Stimulated activated CD4-positive, alpha-beta T cell treated with anti-CD3 and anti-CD28 coated beads, TNF-alpha, amount 100 ng/mL, for 48 hours (primary cell): ENCODE data around the gene TXNDC5.
A peak's percentile ranks its signal among the peaks of the same experiment; 100 is the strongest.

Experiments used
- DNase-seq, 3 donors: peaks; one replicate each; pipeline ENCODE4 v3.0.0-alpha.2; 2020; ENCODE audit warnings: low read depth in 3 of 3

TXNDC5 gene

GRCh38 chr6:7910654-7911344, at the start of gene TXNDC5:
Gene TXNDC5, minus strand, starts transcription at chr6:7910788. Its CDS starts 12 bp downstream, at chr6:7910776.
- peak in 2 of 3 donors; percentile 53 to 73 for DNase-seq

GRCh38 chr6:7960141-7960540, 49.6 kb upstream of the TXNDC5 start:
- no peak for DNase-seq

GRCh38 chr6:7959453-7959852, 48.9 kb upstream of the TXNDC5 start:
- DNase-seq, result no peak

GRCh38 chr6:7958464-7958863, 47.9 kb upstream of the TXNDC5 start:
- DNase-seq, result no peak

GRCh38 chr6:7956257-7956656, 45.7 kb upstream of the TXNDC5 start:
- DNase-seq, result no peak

- no peak for DNase-seq
Measured at GRCh38 chr6:7954477-7955200, 44.1 kb upstream of the TXNDC5 start.

- no peak for DNase-seq
Measured at GRCh38 chr6:7953753-7954152, 43.2 kb upstream of the TXNDC5 start.

- no peak for DNase-seq
Measured at GRCh38 chr6:7939864-7940228, 29.3 kb upstream of the TXNDC5 start.

- no peak for DNase-seq
Measured at GRCh38 chr6:7939184-7939863, 28.7 kb upstream of the TXNDC5 start.

GRCh38 chr6:7938562-7939183, 28.1 kb upstream of the TXNDC5 start:
- no peak for DNase-seq

- DNase-seq, result no peak
Measured at GRCh38 chr6:7933794-7934193, 23.2 kb upstream of the TXNDC5 start.

GRCh38 chr6:7932625-7933024, 22.0 kb upstream of the TXNDC5 start:
- DNase-seq, result no peak

- DNase-seq, result no peak
Measured at GRCh38 chr6:7924867-7925266, 14.3 kb upstream of the TXNDC5 start.

- DNase-seq, result no peak
Measured at GRCh38 chr6:7922596-7922995, 12.0 kb upstream of the TXNDC5 start.

GRCh38 chr6:7921632-7922092, 11.1 kb upstream of the TXNDC5 start:
- DNase-seq, result no peak

- DNase-seq, result no peak
Measured at GRCh38 chr6:7921046-7921445, 10.5 kb upstream of the TXNDC5 start.

- DNase-seq, result no peak
Measured at GRCh38 chr6:7920425-7920824, 9.8 kb upstream of the TXNDC5 start.

GRCh38 chr6:7919871-7920270, 9.3 kb upstream of the TXNDC5 start:
- DNase-seq, result peak in 1 of 3 donors; percentile 47

GRCh38 chr6:7918403-7918802, 7.8 kb upstream of the TXNDC5 start:
- no peak for DNase-seq

GRCh38 chr6:7917729-7918128, 7.1 kb upstream of the TXNDC5 start:
- no peak for DNase-seq

- DNase-seq, result no peak
Measured at GRCh38 chr6:7916959-7917358, 6.4 kb upstream of the TXNDC5 start.
